ENCODE data around the gene PDE4A.

DNA sequence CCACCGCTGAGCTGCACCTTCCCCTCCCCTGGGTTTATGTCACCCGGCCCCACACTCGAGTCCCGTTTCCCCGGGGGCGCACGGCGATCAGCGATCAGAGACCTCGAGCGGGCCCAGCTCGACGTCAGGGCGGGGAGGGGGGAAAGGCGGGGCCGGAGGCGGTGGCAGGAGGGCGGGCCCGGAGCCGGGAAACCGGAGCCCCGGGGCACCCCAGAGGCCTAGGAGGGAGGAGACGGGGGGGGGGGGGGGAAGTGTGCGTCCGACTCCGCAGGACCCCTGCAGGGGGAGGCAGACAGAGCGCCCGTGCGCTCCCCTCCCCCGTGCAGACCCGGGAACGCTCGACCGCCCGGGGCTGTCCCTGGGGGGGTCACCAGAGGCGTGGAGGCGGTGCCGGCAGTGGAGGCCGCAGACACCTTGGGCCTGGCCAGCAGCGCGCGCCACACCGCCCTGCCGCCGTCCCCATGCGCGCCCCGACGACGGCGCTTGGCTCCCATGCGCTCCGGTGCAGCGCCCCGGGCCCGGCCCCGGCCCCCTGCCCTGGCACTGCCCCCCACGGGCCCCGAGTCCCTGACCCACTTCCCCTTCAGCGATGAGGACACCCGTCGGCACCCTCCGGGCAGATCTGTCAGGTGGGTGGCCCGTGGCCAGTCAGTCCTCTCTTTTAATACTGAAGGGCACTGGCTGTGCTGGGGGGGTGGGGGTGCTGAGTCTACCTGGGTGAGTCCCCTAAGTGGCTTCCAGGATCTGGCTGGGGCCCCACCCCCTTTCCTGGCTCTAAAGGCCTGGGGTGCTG, 11.8 kb downstream of the PDE4A start:
- TF ChIP-seq CTCF (conservative IDR thresholded peaks at IDR 0.05 in 1 of 2, IDR thresholded peaks at IDR 0.05 in 1 of 2; ENCODE audit: low read depth in 1 of 2, low read length in 2 of 2) (no peak), EZH2 (IDR thresholded peaks at IDR 0.05; ENCODE audit: low read length, missing control alignments) (no peak)

Measured in fibroblast of lung (primary cell).